Subcutaneous abdominal adipose tissue (tissue), 5 donors: ENCODE results near the gene EIF4G3.
"Not testable (repeated sequence)": the region's sequence is repeated elsewhere in the genome, so short reads cannot be mapped to it uniquely, and the experiment has no call there.

Source experiments
- H3K27ac ChIP-seq: one replicate; pipeline ENCODE4 v1.7.0; 2013; ENCODE audit warnings: low read depth, mild to moderate bottlenecking, inconsistent platforms, low read length, moderate library complexity
- H3K27me3 ChIP-seq, 5 donors: one replicate each; pipeline ENCODE4 v1.7.0; 2013; ENCODE audit warnings: low read length in 5 of 5, inconsistent platforms in 1 of 5; ENCODE audit not compliant: control insufficient read depth in 5 of 5, insufficient read depth in 4 of 5
- H3K36me3 ChIP-seq, 5 donors: one replicate each; pipeline ENCODE4 v1.7.0; 2013; ENCODE audit warnings: low read length in 5 of 5; ENCODE audit not compliant: control insufficient read depth in 5 of 5, insufficient read depth in 5 of 5
- H3K4me1 ChIP-seq, 5 donors: one replicate each; pipeline ENCODE4 v1.7.0; 2013; ENCODE audit warnings: low read length in 5 of 5, mild to moderate bottlenecking in 3 of 5, moderate library complexity in 1 of 5; ENCODE audit not compliant: control insufficient read depth in 5 of 5, insufficient read depth in 5 of 5
- H3K4me3 ChIP-seq, 5 donors: one replicate each; pipeline ENCODE4 v1.7.0; 2013; ENCODE audit warnings: low read length in 5 of 5, low read depth in 1 of 5
- H3K9ac ChIP-seq, 5 donors: one replicate each; pipeline ENCODE4 v1.7.0; 2013; ENCODE audit warnings: low read length in 5 of 5, mild to moderate bottlenecking in 4 of 5, moderate library complexity in 3 of 5
- H3K9me3 ChIP-seq, 5 donors: one replicate each; pipeline ENCODE4 v1.7.0; 2013; ENCODE audit warnings: low read length in 5 of 5; ENCODE audit not compliant: control insufficient read depth in 5 of 5
- donor health status: healthy.
- donor health status: healthy.
- donor health status: healthy.
- donor health status: healthy.
- donor health status: healthy.

EIF4G3 gene

GRCh38 chr1:21060523-21060922 lies 116.2 kb downstream of the EIF4G3 start:
- no peaks in the 10 kb centered on the region for H3K36me3 ChIP-seq
- no peak overlapping the region for H3K9ac ChIP-seq
- H3K9me3 ChIP-seq: no peaks in the 10 kb centered on the region
- no peak overlapping the region for H3K27ac ChIP-seq
- H3K4me3 ChIP-seq: no peak overlapping the region
- H3K27me3 ChIP-seq: no peaks in the 10 kb centered on the region
- peaks cover 0 to 6% (median 3%) of the 10 kb centered on the region in 5 donors for H3K4me1 ChIP-seq

GRCh38 chr1:21059021-21059420 lies 117.7 kb downstream of the EIF4G3 start:
- Histone ChIP-seq H3K4me1 (peaks cover 0 to 6% (median 3%) of the 10 kb centered on the region in 5 donors), H3K27ac (no peak overlapping the region), H3K9ac (no peak overlapping the region), H3K4me3 (no peak overlapping the region), H3K27me3 (no peaks in the 10 kb centered on the region), H3K9me3 (no peaks in the 10 kb centered on the region), H3K36me3 (no peaks in the 10 kb centered on the region)

- Histone ChIP-seq H3K4me3 (no peak overlapping the region), H3K27ac (no peak overlapping the region)
Observed at GRCh38 chr1:21058035-21058793, 118.5 kb downstream of the EIF4G3 start.

GRCh38 chr1:21053189-21053928 lies 123.3 kb downstream of the EIF4G3 start:
- not testable (repeated sequence) for H3K36me3 ChIP-seq, H3K9me3 ChIP-seq, H3K9ac ChIP-seq, H3K27ac ChIP-seq, H3K4me3 ChIP-seq, H3K27me3 ChIP-seq
- H3K4me1 ChIP-seq: peaks cover 0 to 10% (median 3%) of the 10 kb centered on the region in 5 donors

More at GRCh38 chr1:21058035-21058793, 118.5 kb downstream of the EIF4G3 start:
- Histone ChIP-seq H3K36me3 (no peaks in the 10 kb centered on the region), H3K9ac (no peak overlapping the region), H3K9me3 (no peaks in the 10 kb centered on the region), H3K27me3 (no peaks in the 10 kb centered on the region), H3K4me1 (peaks cover 0 to 6% (median 3%) of the 10 kb centered on the region in 5 donors)

GRCh38 chr1:21052034-21052433 lies 124.7 kb downstream of the EIF4G3 start:
- no peak overlapping the region for H3K27ac ChIP-seq
- no peak overlapping the region for H3K9ac ChIP-seq
- H3K27me3 ChIP-seq: no peaks in the 10 kb centered on the region
- H3K4me3 ChIP-seq: no peak overlapping the region
- H3K9me3 ChIP-seq: no peaks in the 10 kb centered on the region
- H3K36me3 ChIP-seq: peaks cover 0 to 2% (median 0%) of the 10 kb centered on the region in 5 donors
- peaks cover 0 to 12% (median 3%) of the 10 kb centered on the region in 5 donors for H3K4me1 ChIP-seq

- Histone ChIP-seq H3K9ac (no peak overlapping the region), H3K4me3 (no peak overlapping the region), H3K4me1 (peaks cover 0 to 8% (median 3%) of the 10 kb centered on the region in 5 donors), H3K27ac (no peak overlapping the region), H3K9me3 (no peaks in the 10 kb centered on the region), H3K27me3 (no peaks in the 10 kb centered on the region), H3K36me3 (peaks cover 0 to 2% (median 0%) of the 10 kb centered on the region in 5 donors)
Observed at GRCh38 chr1:21051177-21051825, 125.4 kb downstream of the EIF4G3 start.

- H3K27me3 ChIP-seq: no peaks in the 10 kb centered on the region
- peaks cover 0 to 12% (median 4%) of the 10 kb centered on the region in 5 donors for H3K4me1 ChIP-seq
- H3K9me3 ChIP-seq: no peaks in the 10 kb centered on the region
- H3K4me3 ChIP-seq: no peak overlapping the region
- H3K9ac ChIP-seq: no peak overlapping the region
- H3K27ac ChIP-seq: no peak overlapping the region
- peaks cover 0 to 2% (median 0%) of the 10 kb centered on the region in 5 donors for H3K36me3 ChIP-seq
Observed at GRCh38 chr1:21050031-21050430, 126.7 kb downstream of the EIF4G3 start.

- no peaks in the 10 kb centered on the region for H3K27me3 ChIP-seq
- no peak overlapping the region for H3K4me3 ChIP-seq
- peaks cover 0 to 12% (median 4%) of the 10 kb centered on the region in 5 donors for H3K4me1 ChIP-seq
- peaks cover 0 to 2% (median 0%) of the 10 kb centered on the region in 5 donors for H3K36me3 ChIP-seq
- H3K27ac ChIP-seq: no peak overlapping the region
- H3K9me3 ChIP-seq: no peaks in the 10 kb centered on the region
- H3K9ac ChIP-seq: no peak overlapping the region
Observed at GRCh38 chr1:21048462-21048861, 128.2 kb downstream of the EIF4G3 start.

- Histone ChIP-seq H3K4me1 (peaks cover 0 to 22% (median 12%) of the 10 kb centered on the region in 5 donors), H3K27ac (no peak overlapping the region), H3K36me3 (peaks cover 0 to 2% (median 0%) of the 10 kb centered on the region in 5 donors), H3K4me3 (no peak overlapping the region), H3K9ac (no peak overlapping the region), H3K9me3 (no peaks in the 10 kb centered on the region), H3K27me3 (no peaks in the 10 kb centered on the region)
Observed at GRCh38 chr1:21046132-21046531, 130.6 kb downstream of the EIF4G3 start.

- Histone ChIP-seq H3K4me1 (peaks cover 0 to 22% (median 12%) of the 10 kb centered on the region in 5 donors), H3K27ac (no peak overlapping the region), H3K4me3 (no peak overlapping the region), H3K36me3 (peaks cover 0 to 2% (median 0%) of the 10 kb centered on the region in 5 donors), H3K9ac (no peak overlapping the region), H3K27me3 (no peaks in the 10 kb centered on the region), H3K9me3 (no peaks in the 10 kb centered on the region)
Observed at GRCh38 chr1:21045351-21045750, 131.3 kb downstream of the EIF4G3 start.
